AG04450 (cell line): ENCODE results near the gene TRPM2. TPM values are rescaled to one million over a fixed set of nuclear protein-coding genes. Genes with fewer than 3 reads are reported as not detected.

Experiments used
- CTCF ChIA-PET: fragments of 300-600, 350-600 bp; formaldehyde crosslinking; extraction: SDS; loops from one replicate; lab custom pipeline; 2022; ENCODE audit warnings: antibody characterized with exemption, inconsistent platforms; lab: Charles Lee
- POLR2A ChIA-PET: fragments of 350-600 bp; formaldehyde crosslinking; extraction: SDS; loops from one replicate; lab custom pipeline; 2021; ENCODE audit warnings: antibody characterized with exemption, inconsistent platforms; lab: Yijun Ruan, JAX
- DNase-seq: peaks from one replicate; pipeline ENCODE4 v3.0.0-alpha.2; 2011; ENCODE audit warnings: low read depth, low spot score
- H3K27ac ChIP-seq: one replicate; pipeline ENCODE4 v1.5.1; 2012; ENCODE audit warnings: low read depth, low read length, control low read depth
- H3K27me3 ChIP-seq: one replicate; pipeline ENCODE4 v1.6.0; 2012; ENCODE audit warnings: low read length; ENCODE audit not compliant: control insufficient read depth, insufficient read depth
- H3K4me3 ChIP-seq: 2 replicates; pipeline ENCODE4 v1.5.1; 2011; ENCODE audit warnings: mild to moderate bottlenecking, low read depth, low read length, control low read depth
- H3K9me3 ChIP-seq: 2 replicates; pipeline ENCODE4 v1.5.1; 2012; ENCODE audit warnings: low read length; ENCODE audit not compliant: control insufficient read depth, insufficient read depth
- CTCF ChIP-seq: IDR thresholded peaks from 2 replicates; pipeline ENCODE4 v1.5.1; 2011; ENCODE audit warnings: low read depth, low read length, control low read depth, inconsistent platforms
- polyA plus RNA-seq: library from polyadenylated mRNA; depleted of rRNA; stranded (reverse); fragments of >200 nt; gene quantifications from 2 replicates; pipeline ENCODE4 v1.2.3, GENCODE V29; 2011

Gene TRPM2
- polyA plus RNA-seq, 1 experiment = not detected

GRCh38 chr21:44314128-44314527, 39.3 kb upstream of the TRPM2 start:
- Histone ChIP-seq H3K27ac (no peak overlapping the region), H3K4me3 (no peak overlapping the region), H3K9me3 (no peaks in the 10 kb centered on the region; the same call in 1 of the 2 replicates), H3K27me3 (no peaks in the 10 kb centered on the region)
- ChIA-PET CTCF (interaction anchor here (1.3 kb wide), 1 partner anchor 9 kb away, joined by 3 read pairs; no protein-coding TSS in a partner anchor), POLR2A (no interaction called here)
- no peak for TF ChIP-seq CTCF
- DNase-seq = no peak

DNA sequence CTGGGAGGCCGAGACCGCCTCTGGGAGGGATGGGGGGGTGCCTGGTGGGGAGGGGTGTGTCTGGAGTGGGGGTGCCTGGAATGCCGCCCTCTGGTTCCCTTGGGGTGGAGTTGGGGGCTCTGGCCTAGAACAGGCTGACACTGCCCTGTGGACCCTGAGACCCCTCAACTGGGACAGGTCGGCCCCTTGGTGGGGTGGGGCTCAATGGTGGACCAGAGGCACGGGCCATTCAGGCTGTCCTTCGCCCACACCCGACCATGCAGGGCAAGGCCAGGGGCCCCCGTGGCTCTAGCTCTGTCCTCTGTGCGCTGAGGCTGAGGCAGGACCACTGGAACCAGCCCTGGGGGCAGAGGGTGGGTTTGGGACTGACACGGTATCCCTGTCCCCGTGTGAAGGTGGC, 38.9 kb upstream of the TRPM2 start:
- Histone ChIP-seq H3K4me3 (no peak overlapping the region), H3K27ac (no peak overlapping the region), H3K9me3 (no peaks in the 10 kb centered on the region; the same call in 1 of the 2 replicates), H3K27me3 (no peaks in the 10 kb centered on the region)
- TF ChIP-seq CTCF = no peak
- CTCF ChIA-PET = interaction anchor here (1.3 kb wide), 1 partner anchor 9 kb away, joined by 3 read pairs; no protein-coding TSS in a partner anchor
- no peak for DNase-seq
- POLR2A ChIA-PET = no interaction called here

GRCh38 chr21:44315691-44316203, 37.7 kb upstream of the TRPM2 start:
- Histone ChIP-seq H3K27me3 (no peaks in the 10 kb centered on the region), H3K4me3 (no peak overlapping the region), H3K27ac (no peak overlapping the region), H3K9me3 (no peaks in the 10 kb centered on the region; the same call in 1 of the 2 replicates)
- POLR2A ChIA-PET = no interaction called here
- CTCF ChIA-PET = no interaction called here
- no peak for TF ChIP-seq CTCF
- no peak for DNase-seq

- ChIA-PET POLR2A (no interaction called here), CTCF (no interaction called here)
- Histone ChIP-seq H3K9me3 (no peaks in the 10 kb centered on the region; the same call in 1 of the 2 replicates), H3K27me3 (no peaks in the 10 kb centered on the region), H3K4me3 (no peak overlapping the region), H3K27ac (no peak overlapping the region)
- no peak for DNase-seq
- no peak for TF ChIP-seq CTCF
Observed at GRCh38 chr21:44316277-44316900, 37.0 kb upstream of the TRPM2 start.

GRCh38 chr21:44317241-44317782, 36.1 kb upstream of the TRPM2 start:
- no peak for DNase-seq
- no peak for TF ChIP-seq CTCF

More at GRCh38 chr21:44317241-44317782, 36.1 kb upstream of the TRPM2 start:
- CTCF ChIA-PET = no interaction called here
- Histone ChIP-seq H3K27ac (no peak overlapping the region), H3K27me3 (no peaks in the 10 kb centered on the region), H3K9me3 (no peaks in the 10 kb centered on the region; the same call in 1 of the 2 replicates), H3K4me3 (no peak overlapping the region)
- POLR2A ChIA-PET = no interaction called here
